ENCODE results near the gene KDM5A. TPM values are rescaled to one million over a fixed set of nuclear protein-coding genes. Genes with fewer than 3 reads are reported as not detected.

Gene KDM5A
- total RNA-seq, 1 donor = 46.2 TPM

DNA sequence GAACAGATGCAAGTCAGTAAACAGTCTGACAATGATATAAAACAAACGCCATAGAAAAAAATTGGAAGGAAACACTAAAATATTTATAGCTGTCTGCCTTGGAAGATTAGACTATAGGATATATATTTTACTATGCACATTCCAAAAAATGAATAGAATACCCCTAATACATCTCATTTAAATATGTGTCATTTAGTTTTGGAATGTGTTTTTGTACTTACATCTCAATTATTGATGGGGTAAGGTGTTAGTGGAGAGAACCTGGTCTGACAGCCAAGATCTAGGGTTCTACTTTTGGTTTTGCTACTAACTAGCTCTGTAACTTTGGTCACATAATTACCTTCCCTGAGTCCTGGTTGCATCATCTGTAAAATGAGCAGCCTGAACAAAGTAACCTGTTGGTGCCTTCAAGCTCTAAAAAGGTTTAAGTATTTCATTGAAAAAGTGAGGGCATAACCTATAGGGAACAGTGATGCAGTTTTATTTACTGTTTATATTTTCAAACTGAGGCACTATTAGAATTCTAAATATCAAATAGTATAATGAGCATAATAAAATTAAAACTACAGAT lies 97.9 kb downstream of the KDM5A start:
- DNase-seq (ENCODE audit: low read depth) = peak; percentile 23
- no peak overlapping the region for H3K4me3 ChIP-seq (ENCODE audit: low read depth, low read length)
- TF ChIP-seq CTCF (IDR thresholded peaks at IDR 0.05; ENCODE audit: insufficient read depth, low read length) = no peak

GRCh38 chr12:288687-289086 lies 100.4 kb downstream of the KDM5A start:
- peak; percentile 81 for DNase-seq (ENCODE audit: low read depth)
- TF ChIP-seq CTCF (IDR thresholded peaks at IDR 0.05; ENCODE audit: insufficient read depth, low read length) = no peak

GRCh38 chr12:286531-287300 lies 102.4 kb downstream of the KDM5A start:
- no peak for TF ChIP-seq CTCF (IDR thresholded peaks at IDR 0.05; ENCODE audit: insufficient read depth, low read length)

More at GRCh38 chr12:288687-289086, 100.4 kb downstream of the KDM5A start:
- no peak overlapping the region for H3K4me3 ChIP-seq (ENCODE audit: low read depth, low read length)

DNA sequence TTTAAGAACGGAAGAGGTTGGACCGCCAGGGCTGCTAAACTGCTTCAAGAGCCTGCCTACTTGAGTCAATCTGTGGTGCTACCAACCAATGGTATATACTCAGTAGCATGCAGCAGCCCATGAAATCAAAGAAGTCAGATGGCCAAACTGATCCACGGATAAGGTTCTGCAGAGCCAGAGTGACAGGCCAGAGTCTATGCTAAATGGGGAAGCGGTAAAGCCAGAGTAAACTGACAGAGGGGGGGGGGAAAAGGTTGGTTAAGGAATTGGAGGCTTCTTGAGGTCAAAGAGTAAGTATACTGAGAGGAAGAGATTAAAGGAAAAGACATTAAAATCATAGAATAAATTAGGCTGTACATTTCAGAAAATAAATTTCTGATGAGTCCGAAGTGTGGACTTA lies 111.1 kb downstream of the KDM5A start:
- H3K4me3 ChIP-seq (ENCODE audit: low read depth, low read length) = no peak overlapping the region
- DNase-seq (ENCODE audit: low read depth) = no peak
- TF ChIP-seq CTCF (IDR thresholded peaks at IDR 0.05; ENCODE audit: insufficient read depth, low read length) = no peak

More at GRCh38 chr12:286531-287300, 102.4 kb downstream of the KDM5A start:
- no peak overlapping the region for H3K4me3 ChIP-seq (ENCODE audit: low read depth, low read length)
- no peak for DNase-seq (ENCODE audit: low read depth)

GRCh38 chr12:275812-276211 lies 113.3 kb downstream of the KDM5A start:
- no peak overlapping the region for H3K4me3 ChIP-seq (ENCODE audit: low read depth, low read length)
- no peak for TF ChIP-seq CTCF (IDR thresholded peaks at IDR 0.05; ENCODE audit: insufficient read depth, low read length)
- no peak for DNase-seq (ENCODE audit: low read depth)

DNA sequence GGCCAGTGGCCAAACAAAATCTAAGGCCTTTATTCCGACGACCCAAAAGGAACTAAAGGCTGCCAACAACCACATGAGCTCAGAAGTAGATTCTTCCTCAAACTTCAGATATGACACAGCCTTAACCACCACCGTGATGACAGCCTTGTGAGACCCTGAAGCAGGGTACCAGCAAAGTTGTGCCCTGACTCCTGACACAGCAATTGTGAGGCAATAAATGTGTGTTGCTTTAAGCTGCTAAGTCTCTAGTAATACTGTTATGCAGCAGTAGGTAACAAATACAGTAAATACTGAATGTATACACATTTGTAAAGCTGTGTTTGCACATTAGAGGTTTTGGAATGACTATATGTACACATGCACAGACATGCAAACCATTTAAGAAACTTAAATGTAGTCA lies 115.7 kb downstream of the KDM5A start:
- no peak for TF ChIP-seq CTCF (IDR thresholded peaks at IDR 0.05; ENCODE audit: insufficient read depth, low read length)
- DNase-seq (ENCODE audit: low read depth) = no peak
- H3K4me3 ChIP-seq (ENCODE audit: low read depth, low read length) = no peak overlapping the region
